ENCODE measurements around the gene LNX1.

Gene LNX1

DNA sequence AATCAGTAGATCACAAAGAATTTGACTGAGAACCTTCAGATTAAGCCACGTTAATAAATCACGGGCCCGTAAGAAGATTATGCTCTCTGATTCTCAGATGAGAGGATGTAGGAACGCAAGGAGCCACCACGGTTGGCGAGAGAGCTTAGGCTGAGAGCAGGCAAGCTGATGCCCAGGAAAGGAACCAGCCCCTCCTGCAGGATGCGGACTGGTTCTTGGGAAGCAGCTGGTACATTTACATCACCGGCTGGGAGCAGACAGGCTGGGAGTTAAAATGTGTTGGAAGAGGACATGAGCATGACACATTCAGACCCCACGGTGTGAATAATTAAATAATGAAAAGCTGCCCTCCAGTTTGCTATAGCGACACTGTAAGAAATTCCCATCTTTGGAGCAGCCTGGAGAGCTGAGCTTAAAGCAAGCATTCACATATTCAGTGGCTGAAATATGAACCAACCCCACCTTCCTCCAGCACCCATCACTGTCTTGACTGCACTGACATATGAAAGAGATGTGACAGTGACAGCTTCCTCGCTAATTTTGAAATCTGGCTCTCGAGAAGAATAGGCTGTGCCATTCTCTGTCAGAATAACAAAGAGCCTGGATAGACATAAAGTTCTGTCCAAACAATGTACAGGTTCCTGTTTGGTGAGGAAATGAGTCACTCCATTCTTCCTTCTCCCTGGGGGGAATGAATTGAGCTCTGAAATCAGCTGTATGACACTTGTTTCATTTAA lies 33.1 kb downstream of the LNX1 start:
- peak; percentile 44 for DNase-seq
- H3K4me3 ChIP-seq (ENCODE audit: low read depth, low read length), result no peak overlapping the region
- H3K27me3 ChIP-seq (replicated peaks), result no peaks in the 10 kb centered on the region
- TF ChIP-seq, protein P1, sequence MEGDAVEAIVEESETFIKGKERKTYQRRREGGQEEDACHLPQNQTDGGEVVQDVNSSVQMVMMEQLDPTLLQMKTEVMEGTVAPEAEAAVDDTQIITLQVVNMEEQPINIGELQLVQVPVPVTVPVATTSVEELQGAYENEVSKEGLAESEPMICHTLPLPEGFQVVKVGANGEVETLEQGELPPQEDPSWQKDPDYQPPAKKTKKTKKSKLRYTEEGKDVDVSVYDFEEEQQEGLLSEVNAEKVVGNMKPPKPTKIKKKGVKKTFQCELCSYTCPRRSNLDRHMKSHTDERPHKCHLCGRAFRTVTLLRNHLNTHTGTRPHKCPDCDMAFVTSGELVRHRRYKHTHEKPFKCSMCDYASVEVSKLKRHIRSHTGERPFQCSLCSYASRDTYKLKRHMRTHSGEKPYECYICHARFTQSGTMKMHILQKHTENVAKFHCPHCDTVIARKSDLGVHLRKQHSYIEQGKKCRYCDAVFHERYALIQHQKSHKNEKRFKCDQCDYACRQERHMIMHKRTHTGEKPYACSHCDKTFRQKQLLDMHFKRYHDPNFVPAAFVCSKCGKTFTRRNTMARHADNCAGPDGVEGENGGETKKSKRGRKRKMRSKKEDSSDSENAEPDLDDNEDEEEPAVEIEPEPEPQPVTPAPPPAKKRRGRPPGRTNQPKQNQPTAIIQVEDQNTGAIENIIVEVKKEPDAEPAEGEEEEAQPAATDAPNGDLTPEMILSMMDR (IDR thresholded peaks at IDR 0.05; ENCODE audit: low read depth, low read length, missing control alignments), result peak; percentile 8
- no peaks in the 10 kb centered on the region for H3K36me3 ChIP-seq (replicated peaks)
- in situ Hi-C loops (cut with HindIII; ENCODE audit: low pct_ligation_motif_present, low sequenced_read_pairs), result no loop called here
- no peak overlapping the region for H3K27ac ChIP-seq

DNA sequence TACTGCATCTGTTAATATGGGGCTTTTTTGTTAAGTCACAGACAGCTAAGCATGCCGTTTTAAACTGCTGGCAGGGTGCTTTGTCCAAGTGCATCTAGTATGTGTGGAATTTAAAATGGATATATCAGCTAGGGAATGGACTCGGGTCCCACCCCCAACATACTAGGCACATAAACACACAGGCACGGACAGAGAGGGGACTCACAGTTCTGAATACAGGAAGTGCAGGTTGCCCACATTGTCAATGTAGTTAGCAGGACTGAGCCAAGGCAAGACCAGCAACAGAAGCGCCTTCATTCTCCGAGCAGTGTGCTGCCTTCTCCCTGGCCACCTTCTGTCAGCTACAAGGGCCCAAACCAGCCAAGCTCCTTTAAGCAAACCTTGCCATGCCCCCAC lies 33.6 kb downstream of the LNX1 start:
- no peak for DNase-seq
- in situ Hi-C loops (cut with HindIII; ENCODE audit: low pct_ligation_motif_present, low sequenced_read_pairs), result no loop called here
- no peaks in the 10 kb centered on the region for H3K27me3 ChIP-seq (replicated peaks)
- no peak overlapping the region for H3K4me3 ChIP-seq (ENCODE audit: low read depth, low read length)
- H3K36me3 ChIP-seq (replicated peaks), result no peaks in the 10 kb centered on the region
- no peak overlapping the region for H3K27ac ChIP-seq
- TF ChIP-seq, protein P1 (IDR thresholded peaks at IDR 0.05; ENCODE audit: low read depth, low read length, missing control alignments), result no peak

DNA sequence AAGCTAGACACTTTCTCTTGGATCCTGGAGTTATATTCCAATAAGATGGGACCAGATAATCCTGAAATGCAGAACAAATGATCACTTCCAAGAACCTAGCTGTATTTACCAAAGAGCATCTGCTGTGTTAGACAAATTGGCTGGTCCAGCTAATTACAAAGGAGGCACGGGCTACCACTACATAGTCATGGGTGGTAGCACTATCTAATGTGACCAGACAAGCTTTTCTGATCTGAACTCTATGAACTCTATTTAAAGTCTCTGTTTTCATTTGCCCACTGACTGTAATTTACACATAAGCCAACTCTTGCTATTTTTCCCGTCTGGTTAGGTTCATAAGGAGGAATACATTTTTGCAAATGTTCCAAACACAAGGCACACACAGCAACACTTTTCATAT lies 34.6 kb downstream of the LNX1 start:
- Histone ChIP-seq H3K4me3 (ENCODE audit: low read depth, low read length) (no peak overlapping the region), H3K36me3 (replicated peaks) (no peaks in the 10 kb centered on the region), H3K27me3 (replicated peaks) (no peaks in the 10 kb centered on the region), H3K27ac (no peak overlapping the region)
- TF ChIP-seq, protein P1 (IDR thresholded peaks at IDR 0.05; ENCODE audit: low read depth, low read length, missing control alignments), result no peak
- DNase-seq, result no peak
- in situ Hi-C loops (cut with HindIII; ENCODE audit: low pct_ligation_motif_present, low sequenced_read_pairs), result no loop called here

DNA sequence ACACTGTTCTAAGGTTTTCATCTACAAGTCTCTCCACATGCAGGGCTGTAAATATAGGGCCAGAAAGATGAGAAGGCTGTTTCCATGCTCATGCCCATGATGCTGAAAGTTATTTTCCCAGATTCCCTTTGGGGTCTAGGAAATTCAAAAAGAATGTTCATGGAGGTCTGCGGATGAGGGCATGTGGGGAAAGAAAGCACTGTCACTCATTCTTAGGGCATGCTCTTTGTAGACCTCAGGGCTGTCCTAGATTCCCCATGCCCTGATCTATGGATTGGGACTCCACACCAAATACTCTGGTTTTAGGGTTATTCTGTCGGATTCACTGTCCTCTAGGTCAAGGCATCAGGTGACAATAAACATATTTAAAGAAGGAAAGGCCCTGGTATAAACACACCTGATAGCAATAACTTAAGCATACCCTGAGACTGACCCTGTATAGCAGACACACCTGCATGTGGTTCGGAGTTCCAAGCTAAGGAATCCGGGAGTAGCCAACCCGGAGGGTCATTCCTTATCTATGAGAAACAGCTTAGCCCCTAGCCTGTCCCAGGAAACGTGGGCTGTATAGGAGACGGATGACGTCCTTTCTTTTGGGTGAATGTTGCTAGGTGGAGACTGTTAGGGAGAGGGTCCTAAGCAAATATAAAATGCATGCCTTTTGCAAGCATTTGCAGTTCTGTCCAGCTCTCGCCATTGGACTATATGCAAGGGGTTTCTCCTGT lies 37.6 kb downstream of the LNX1 start:
- no peak overlapping the region for H3K4me3 ChIP-seq (ENCODE audit: low read depth, low read length)
- in situ Hi-C loops (cut with HindIII; ENCODE audit: low pct_ligation_motif_present, low sequenced_read_pairs), result no loop called here
- TF ChIP-seq, protein P1 (IDR thresholded peaks at IDR 0.05; ENCODE audit: low read depth, low read length, missing control alignments), result no peak
- DNase-seq, result no peak
- no peak overlapping the region for H3K27ac ChIP-seq
- no peaks in the 10 kb centered on the region for H3K36me3 ChIP-seq (replicated peaks)
- H3K27me3 ChIP-seq (replicated peaks), result no peaks in the 10 kb centered on the region

DNA sequence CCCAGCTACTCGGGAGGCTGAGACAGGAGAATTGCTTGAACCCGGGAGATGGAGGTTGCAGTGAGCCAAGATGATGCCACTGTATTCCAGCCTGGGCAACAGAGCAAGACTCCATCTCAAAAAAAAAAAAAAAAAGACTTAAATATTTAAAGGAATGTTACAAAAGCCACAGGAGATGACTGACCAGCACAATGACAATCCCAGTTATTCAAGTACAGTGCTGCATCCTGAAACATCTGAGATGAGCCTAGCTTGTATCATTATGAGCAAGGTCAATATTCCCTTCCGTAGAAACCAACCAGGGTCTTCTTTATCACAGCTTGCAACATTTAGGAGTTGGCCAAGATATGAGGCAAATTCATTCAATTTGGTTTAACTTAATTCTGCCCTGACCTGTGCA lies 38.6 kb downstream of the LNX1 start:
- no peaks in the 10 kb centered on the region for H3K36me3 ChIP-seq (replicated peaks)
- in situ Hi-C loops (cut with HindIII; ENCODE audit: low pct_ligation_motif_present, low sequenced_read_pairs), result no loop called here
- H3K27ac ChIP-seq, result no peak overlapping the region
- no peak for DNase-seq
- H3K27me3 ChIP-seq (replicated peaks), result no peaks in the 10 kb centered on the region
- no peak overlapping the region for H3K4me3 ChIP-seq (ENCODE audit: low read depth, low read length)
- TF ChIP-seq, protein P1 (IDR thresholded peaks at IDR 0.05; ENCODE audit: low read depth, low read length, missing control alignments), result no peak
